ENCODE measurements around the gene RAB18.

- TF ChIP-seq CTCF (IDR thresholded peaks at IDR 0.05) (no peak), POLR2AphosphoS5 (IDR thresholded peaks at IDR 0.05) (no peak), POLR2A (IDR thresholded peaks at IDR 0.05) (no peak)
Measured at GRCh38 chr10:27541796-27542729, 38.0 kb downstream of the RAB18 start.
